Left lung (tissue), 10 donors: ENCODE data around the gene SPON1. TPM values are rescaled to one million over a fixed set of nuclear protein-coding genes. Genes with fewer than 3 reads are reported as not detected.

Source experiments
- ATAC-seq: fragments of 200-7000 bp; cut with Tn5 transposase; one replicate; pipeline ENCODE4 v1.9.1; 2020; ENCODE audit warnings: moderate library complexity
- DNase-seq, 4 donors: peaks; one replicate each; pipeline ENCODE4 v3.0.0-alpha.2; 2013 to 2020
- H3K27ac ChIP-seq, 2 donors: fragments of 200-600 bp; sonication (generic) in 1 of 2; one replicate each; pipeline versions ENCODE4 v1.5.0 to v1.8.0; 2020 to 2021
- H3K27me3 ChIP-seq, 2 donors: fragments of 200-600 bp; sonication (generic) in 1 of 2; one replicate each; pipeline versions ENCODE4 v1.5.0 to v1.8.0; 2020 to 2021
- H3K36me3 ChIP-seq, 2 donors: fragments of 200-600 bp; sonication (generic) in 1 of 2; one replicate each; pipeline versions ENCODE4 v1.5.0 to v1.8.0; 2020 to 2021
- H3K4me1 ChIP-seq, 2 donors: fragments of 200-600 bp; one replicate each; pipeline ENCODE4 v1.8.0; 2021
- H3K4me3 ChIP-seq, 2 donors: fragments of 200-600 bp; sonication (generic) in 1 of 2; one replicate each; pipeline versions ENCODE4 v1.5.0 to v1.8.0; 2020 to 2021; ENCODE audit warnings: mild to moderate bottlenecking in 1 of 2
- H3K9me3 ChIP-seq, 2 donors: fragments of 200-600 bp; sonication (generic) in 1 of 2; one replicate each; pipeline versions ENCODE4 v1.5.0 to v1.8.0; 2020 to 2021
- CTCF ChIP-seq, 2 donors: fragments of 200-600 bp; sonication (generic) in 1 of 2; IDR thresholded peaks; one replicate each; pipeline versions ENCODE4 v1.5.0 to v1.8.0; 2021; ENCODE audit warnings: antibody characterized with exemption in 2 of 2
- intact Hi-C, 2 donors: fragments of 100-400 bp; cut with DNase I; formaldehyde crosslinking; loops; one replicate each; pipeline versions ENCODE4 v1.11.2 to v1.14.2; 2022
- polyA plus RNA-seq, 6 donors: library from polyadenylated mRNA; unstranded; fragments of 120-200 nt; gene quantifications; one replicate each; pipeline ENCODE4 v1.2.1, GENCODE V29; 2013; ENCODE audit not compliant: insufficient read length in 6 of 6
- total RNA-seq, 2 donors: library from RNA; stranded (reverse); fragmentation: NEBNext Ultra II Directional; extraction: Animal tissue kit (Norgen Biotek cat#: 25700); gene quantifications; one replicate each; pipeline ENCODE4 v1.2.1, GENCODE V29; 2021
- donor health status: DM: no; HTN: yes; CAD: no.
- donor health status: DM: no; HTN: no; CAD: no.

SPON1 gene
- total and polyA plus RNA-seq, 8 donors: 83.2 to 136 (median 97.4) TPM

- no peak overlapping the region for H3K4me3 ChIP-seq
- no peaks in the 10 kb centered on the region for H3K27me3 ChIP-seq
- no peak for TF ChIP-seq CTCF (IDR thresholded peaks at IDR 0.05)
- no peak overlapping the region for H3K27ac ChIP-seq
- no peaks in the 10 kb centered on the region for H3K36me3 ChIP-seq
- peaks cover 9 to 22% of the 10 kb centered on the region in 2 donors for H3K4me1 ChIP-seq
- no peak for DNase-seq
- intact Hi-C loops: no loop called here
- ATAC-seq: no peak
- no peaks in the 10 kb centered on the region for H3K9me3 ChIP-seq
Observed at GRCh38 chr11:14312736-14313438, 350.4 kb downstream of the SPON1 start.

- TF ChIP-seq CTCF (IDR thresholded peaks at IDR 0.05): no peak
- Histone ChIP-seq H3K4me3 (no peak overlapping the region), H3K27ac (no peak overlapping the region), H3K27me3 (no peaks in the 10 kb centered on the region), H3K9me3 (no peaks in the 10 kb centered on the region), H3K4me1 (peaks cover 9 to 18% of the 10 kb centered on the region in 2 donors), H3K36me3 (no peaks in the 10 kb centered on the region)
- ATAC-seq (no peak), DNase-seq (no peak)
- intact Hi-C loops: no loop called here
Observed at GRCh38 chr11:14314127-14314526, 351.6 kb downstream of the SPON1 start.

- no peaks in the 10 kb centered on the region for H3K27me3 ChIP-seq
- TF ChIP-seq CTCF (IDR thresholded peaks at IDR 0.05): no peak
- peaks cover 8 to 9% of the 10 kb centered on the region in 2 donors for H3K4me1 ChIP-seq
- no peak overlapping the region for H3K4me3 ChIP-seq
- ATAC-seq (no peak), DNase-seq (no peak)
- intact Hi-C loops: no loop called here
- H3K9me3 ChIP-seq: no peaks in the 10 kb centered on the region
- H3K27ac ChIP-seq: no peak overlapping the region
- no peaks in the 10 kb centered on the region for H3K36me3 ChIP-seq
Observed at GRCh38 chr11:14315130-14315529, 352.6 kb downstream of the SPON1 start.
